GM12874 (cell line): Measurements from ENCODE around the gene ANO2.

Experiments used
- TF ChIP-seq, protein P1 (sequence below): IDR thresholded peaks from 2 replicates; pipeline ENCODE4 v1.5.1; 2011; ENCODE audit warnings: low read depth, mild to moderate bottlenecking, control low read depth, low read length, moderate library complexity; ENCODE audit not compliant: insufficient read depth

ANO2 gene

GRCh38 chr12:5969974-5970690, 25.1 kb upstream of the ANO2 start:
- TF ChIP-seq, protein P1, sequence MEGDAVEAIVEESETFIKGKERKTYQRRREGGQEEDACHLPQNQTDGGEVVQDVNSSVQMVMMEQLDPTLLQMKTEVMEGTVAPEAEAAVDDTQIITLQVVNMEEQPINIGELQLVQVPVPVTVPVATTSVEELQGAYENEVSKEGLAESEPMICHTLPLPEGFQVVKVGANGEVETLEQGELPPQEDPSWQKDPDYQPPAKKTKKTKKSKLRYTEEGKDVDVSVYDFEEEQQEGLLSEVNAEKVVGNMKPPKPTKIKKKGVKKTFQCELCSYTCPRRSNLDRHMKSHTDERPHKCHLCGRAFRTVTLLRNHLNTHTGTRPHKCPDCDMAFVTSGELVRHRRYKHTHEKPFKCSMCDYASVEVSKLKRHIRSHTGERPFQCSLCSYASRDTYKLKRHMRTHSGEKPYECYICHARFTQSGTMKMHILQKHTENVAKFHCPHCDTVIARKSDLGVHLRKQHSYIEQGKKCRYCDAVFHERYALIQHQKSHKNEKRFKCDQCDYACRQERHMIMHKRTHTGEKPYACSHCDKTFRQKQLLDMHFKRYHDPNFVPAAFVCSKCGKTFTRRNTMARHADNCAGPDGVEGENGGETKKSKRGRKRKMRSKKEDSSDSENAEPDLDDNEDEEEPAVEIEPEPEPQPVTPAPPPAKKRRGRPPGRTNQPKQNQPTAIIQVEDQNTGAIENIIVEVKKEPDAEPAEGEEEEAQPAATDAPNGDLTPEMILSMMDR, result no peak

DNA sequence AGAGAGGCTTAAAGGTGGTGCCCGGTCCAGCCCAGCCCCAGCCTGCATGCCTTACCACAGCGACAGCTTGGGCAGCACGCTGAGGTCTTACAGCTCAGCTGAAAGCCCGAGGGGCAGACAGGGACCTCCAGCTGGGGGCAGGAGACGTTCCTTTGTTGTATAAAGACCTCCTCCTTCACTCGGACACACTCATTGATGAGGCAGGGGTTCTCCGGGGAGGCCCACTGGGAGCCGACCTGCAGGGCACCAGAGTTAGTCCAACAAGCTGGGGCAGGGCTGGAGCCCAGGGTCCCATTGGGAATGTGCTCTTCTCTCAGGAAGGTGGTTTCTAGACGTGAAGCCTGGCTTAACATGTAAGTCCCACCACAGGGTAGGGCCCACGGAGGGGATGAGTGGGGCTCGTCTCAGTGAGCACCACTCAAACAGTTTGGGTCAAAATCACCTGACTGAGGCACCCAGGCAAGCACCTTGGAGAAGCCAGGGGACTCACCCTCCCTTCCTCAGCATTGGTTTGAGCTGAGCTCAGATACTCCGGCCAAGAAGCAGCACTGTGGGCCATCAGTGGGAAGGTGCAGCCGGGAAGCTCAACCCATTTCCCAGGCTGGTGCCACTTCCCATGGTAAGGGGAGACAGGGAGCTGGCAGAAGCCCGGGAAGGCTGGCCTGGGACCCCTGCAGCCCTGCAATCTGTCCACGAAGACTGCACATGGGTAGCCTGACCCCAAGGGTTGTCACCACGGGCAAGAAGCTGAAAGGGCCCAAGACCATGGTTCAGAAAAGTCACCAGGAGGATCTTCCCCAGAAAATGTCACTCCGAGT, 24.3 kb upstream of the ANO2 start:
- TF ChIP-seq, protein P1, result no peak

DNA sequence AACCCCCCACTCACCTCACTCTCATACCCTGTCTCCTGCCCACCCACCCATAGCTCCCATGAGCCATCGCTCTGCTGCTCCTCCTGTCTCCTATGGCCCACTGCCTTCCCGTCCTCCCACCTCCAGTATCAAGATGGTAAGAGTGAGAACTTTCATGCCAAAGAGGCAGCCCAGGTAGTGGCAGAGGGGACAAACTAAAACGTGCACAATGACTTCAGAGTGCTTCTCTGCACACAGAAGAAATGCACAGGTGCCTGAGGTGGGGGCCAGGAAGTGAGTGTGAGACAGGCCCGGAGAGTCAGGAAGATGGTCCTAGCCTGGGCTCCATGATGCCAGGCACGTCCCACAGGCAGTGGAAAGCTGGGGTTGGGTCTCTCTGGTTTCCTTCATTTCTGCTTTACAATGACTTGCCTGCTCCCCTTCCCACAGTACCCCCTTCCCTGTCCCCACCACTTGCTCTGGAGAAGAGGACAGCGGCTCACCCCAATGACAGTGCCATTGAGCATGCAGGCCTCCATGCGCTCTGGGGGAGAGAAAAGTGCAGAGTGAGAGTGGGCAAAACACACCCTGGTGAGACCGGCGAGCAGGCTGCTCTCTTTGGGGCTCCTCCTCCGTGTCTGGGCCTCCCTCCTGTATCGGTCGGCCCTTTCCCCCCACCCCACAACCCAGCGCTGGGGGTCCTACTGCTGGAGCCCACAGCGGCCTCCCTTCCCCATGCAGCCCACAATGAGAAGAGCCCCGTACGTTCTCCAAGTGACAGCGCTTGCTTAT, 22.8 kb upstream of the ANO2 start:
- TF ChIP-seq, protein P1, result no peak

DNA sequence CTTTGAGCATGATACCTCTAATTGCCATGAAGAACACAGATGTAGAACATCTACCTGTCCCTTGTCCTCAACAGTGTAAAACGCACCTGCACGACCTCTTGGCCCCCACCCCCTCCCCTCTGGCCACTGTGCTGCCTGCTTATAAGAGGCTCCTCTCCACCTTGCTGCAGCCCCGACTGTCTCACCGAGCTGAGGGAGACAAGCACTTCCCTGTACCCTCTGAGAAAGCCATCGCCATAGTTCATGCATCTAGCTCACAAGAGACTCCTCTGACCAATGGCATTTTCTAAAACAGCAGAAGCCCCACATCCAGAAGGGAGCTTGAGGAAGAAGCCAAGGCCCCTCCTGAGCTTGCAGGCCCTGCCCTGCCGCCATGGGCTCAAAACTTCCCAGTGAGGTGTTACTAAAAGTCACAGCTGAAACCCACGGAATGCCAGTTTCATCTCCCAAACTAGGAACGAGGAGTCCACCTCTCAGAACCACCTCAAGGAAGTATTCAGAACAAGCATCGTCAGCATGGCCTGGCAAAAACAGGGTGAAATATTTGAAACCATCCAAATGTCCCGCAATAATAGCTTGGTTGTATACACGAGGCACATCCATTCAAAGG, 21.5 kb upstream of the ANO2 start:
- TF ChIP-seq, protein P1, result no peak

DNA sequence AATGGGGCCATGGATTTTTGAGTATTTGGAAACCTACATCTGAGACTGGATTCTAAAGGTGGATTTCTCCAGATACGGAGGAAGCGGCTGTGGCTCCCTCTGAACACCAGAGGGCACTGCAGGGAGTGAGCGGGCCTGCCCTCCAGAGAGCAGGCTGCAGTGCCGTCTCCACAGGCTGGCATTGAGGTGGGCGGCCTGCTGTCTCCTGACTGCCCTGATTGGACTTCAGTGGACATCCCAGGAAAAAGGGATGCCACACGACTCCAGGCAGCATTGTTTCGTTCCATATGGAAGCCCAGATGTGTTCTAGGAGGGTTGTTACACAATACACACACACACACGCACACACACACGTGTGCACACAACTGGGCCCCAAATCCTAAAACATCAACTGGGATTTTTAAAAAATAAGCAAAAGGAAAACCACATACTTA, 20.9 kb upstream of the ANO2 start:
- TF ChIP-seq, protein P1, result peak; percentile 85

DNA sequence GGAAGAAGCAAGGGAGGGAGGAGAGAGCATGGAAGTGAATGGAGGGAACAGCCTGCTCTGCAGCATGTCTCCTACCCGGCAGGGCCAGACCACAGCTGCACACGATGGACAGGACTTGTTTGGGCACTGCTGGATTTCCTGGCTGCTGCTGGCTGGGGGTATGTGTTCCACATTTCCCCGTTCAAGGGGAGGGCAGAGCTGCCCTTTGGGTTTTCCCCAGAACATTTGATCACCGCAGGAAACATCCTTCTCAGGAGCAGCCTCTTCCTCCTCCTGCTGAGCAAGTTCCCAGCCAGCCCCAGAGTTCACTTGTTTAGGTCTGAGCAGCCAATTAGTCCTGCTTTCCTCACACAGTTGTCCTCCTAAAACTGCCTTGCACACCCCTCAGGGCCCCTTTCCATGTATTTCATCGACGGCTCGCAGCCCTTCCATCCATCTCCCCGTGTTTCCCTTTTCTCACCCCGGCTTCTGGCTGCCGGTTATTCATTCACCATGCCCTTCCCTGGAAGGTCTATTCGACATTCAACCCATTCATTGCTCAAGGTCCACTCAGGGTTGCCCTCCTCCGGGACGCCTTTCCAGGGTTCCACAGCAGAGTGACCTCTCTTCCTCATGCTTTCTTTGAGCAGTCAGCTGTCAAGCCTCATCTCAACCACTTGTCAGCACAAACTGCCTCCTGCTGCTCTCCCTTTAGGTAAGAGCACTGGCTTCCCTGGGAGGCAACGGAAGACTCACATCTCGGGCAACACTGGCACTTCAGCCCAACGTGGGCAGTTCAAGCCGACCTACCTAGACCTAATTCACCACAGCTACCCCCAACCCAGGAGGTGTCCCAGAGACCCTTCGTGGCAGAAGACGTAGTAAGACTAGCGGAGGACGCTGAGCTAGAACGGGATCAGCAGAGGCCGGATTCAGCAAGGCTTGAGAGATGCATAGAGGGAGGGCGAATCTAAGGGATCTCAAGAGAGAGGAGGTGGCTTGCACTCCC, 20.1 kb upstream of the ANO2 start:
- TF ChIP-seq, protein P1, result no peak
